Stimulated activated naive CD8-positive, alpha-beta T cell treated with anti-CD3 and anti-CD28 coated beads, Interleukin-15, Interleukin-2, amounts not matched to agents 100 ng/mL and 50 ng/mL, for 24 hours (primary cell): ENCODE data around the gene TUB.

Experiments
- H3K27ac Mint-ChIP-seq: one replicate; pipeline ENCODE4 v1.8.0; 2021; ENCODE audit warnings: mild to moderate bottlenecking, mixed read lengths
- H3K27me3 Mint-ChIP-seq: one replicate; pipeline ENCODE4 v1.8.0; 2021; ENCODE audit warnings: mixed read lengths
- H3K36me3 Mint-ChIP-seq: one replicate; pipeline ENCODE4 v1.8.0; 2021; ENCODE audit warnings: low read depth, mixed read lengths
- H3K4me1 Mint-ChIP-seq: one replicate; pipeline ENCODE4 v1.8.0; 2021; ENCODE audit warnings: low read depth, mixed read lengths
- H3K4me3 Mint-ChIP-seq: one replicate; pipeline ENCODE4 v1.8.0; 2021; ENCODE audit warnings: mild to moderate bottlenecking, mixed read lengths
- H3K9me3 Mint-ChIP-seq: one replicate; pipeline ENCODE4 v1.8.0; 2021; ENCODE audit warnings: mixed read lengths

TUB gene

DNA sequence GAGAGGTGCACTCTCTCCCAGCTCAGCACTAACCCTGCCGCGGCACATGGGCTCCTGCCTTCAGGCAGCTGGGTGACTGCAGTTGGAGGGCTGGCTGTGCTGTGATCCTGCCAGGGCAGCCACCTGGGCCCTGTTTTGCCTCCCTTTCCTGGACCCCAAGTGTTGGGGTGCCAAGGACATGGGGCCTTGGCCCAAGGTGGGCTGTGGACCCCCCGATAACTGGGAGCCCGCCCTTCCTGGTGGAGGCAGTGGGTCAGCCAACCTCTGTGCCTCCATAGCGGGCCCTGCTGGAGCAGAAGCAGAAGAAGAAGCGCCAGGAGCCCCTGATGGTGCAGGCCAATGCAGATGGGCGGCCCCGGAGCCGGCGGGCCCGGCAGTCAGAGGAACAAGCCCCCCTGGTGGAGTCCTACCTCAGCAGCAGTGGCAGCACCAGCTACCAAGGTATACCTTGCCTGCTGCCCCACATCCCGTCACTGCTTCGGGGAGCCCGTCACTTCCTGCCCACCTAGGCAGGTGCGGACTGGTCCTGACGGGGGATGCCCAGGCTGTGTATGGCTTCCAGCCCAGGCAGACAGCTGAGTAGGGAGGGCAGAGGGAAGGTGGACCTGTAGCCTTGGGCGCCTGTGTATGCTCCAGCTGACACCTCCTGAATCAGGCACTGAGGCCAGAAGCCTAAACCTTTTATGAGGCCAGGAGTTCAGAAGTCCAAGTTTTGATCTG, 8.9 kb downstream of the TUB start:
- no peak overlapping the region for H3K27ac Mint-ChIP-seq
- H3K27me3 Mint-ChIP-seq = peaks cover 2% of the 10 kb centered on the region
- H3K9me3 Mint-ChIP-seq = no peaks in the 10 kb centered on the region
- no peaks in the 10 kb centered on the region for H3K4me1 Mint-ChIP-seq
- no peak overlapping the region for H3K4me3 Mint-ChIP-seq
- no peaks in the 10 kb centered on the region for H3K36me3 Mint-ChIP-seq

DNA sequence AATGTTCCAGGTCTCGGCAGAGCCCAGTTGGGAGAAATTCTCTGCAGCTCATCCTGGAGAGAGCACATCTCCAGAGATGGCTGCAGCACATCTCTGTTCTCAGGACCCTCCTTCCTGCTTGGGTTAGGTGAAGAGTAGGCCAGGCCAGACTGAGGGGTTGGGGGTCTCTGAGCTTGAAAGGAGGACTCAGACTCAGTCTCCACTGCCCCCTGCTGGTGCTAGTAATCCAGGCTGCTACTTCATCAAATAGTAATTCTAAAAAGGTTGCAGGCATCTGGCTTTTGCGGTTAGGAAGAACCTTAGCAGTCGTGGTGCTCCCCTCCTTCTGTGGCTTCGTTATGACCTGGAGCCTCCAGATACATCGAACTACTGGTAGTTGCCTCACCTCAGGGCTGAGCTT, 9.7 kb downstream of the TUB start:
- Mint-ChIP-seq H3K27ac (no peak overlapping the region), H3K36me3 (no peaks in the 10 kb centered on the region), H3K9me3 (no peaks in the 10 kb centered on the region), H3K4me3 (no peak overlapping the region), H3K27me3 (no peaks in the 10 kb centered on the region), H3K4me1 (no peaks in the 10 kb centered on the region)

DNA sequence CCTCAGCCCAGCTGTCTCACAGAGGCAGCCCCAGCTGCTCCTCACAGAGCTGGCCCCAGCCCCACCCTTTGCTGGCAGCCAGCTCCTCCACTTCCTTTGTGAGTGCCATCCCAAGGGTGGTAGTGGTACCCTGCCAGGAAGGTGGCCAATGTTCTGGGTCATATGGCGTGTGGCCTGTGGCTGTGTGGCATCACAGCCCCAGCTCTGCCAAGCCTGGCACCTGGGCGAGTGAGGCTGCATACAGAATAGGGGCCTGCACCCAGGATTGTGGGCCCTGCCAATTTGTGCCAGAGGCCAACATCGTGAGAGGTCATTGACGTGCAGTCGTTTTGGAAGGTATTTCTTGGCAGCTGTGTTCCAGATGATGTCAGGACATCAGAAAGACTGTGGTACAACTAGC, 10.7 kb downstream of the TUB start:
- no peaks in the 10 kb centered on the region for H3K36me3 Mint-ChIP-seq
- H3K9me3 Mint-ChIP-seq = no peaks in the 10 kb centered on the region
- no peaks in the 10 kb centered on the region for H3K27me3 Mint-ChIP-seq
- H3K4me3 Mint-ChIP-seq = no peak overlapping the region
- H3K4me1 Mint-ChIP-seq = no peaks in the 10 kb centered on the region
- H3K27ac Mint-ChIP-seq = peak overlapping the region; percentile 26

DNA sequence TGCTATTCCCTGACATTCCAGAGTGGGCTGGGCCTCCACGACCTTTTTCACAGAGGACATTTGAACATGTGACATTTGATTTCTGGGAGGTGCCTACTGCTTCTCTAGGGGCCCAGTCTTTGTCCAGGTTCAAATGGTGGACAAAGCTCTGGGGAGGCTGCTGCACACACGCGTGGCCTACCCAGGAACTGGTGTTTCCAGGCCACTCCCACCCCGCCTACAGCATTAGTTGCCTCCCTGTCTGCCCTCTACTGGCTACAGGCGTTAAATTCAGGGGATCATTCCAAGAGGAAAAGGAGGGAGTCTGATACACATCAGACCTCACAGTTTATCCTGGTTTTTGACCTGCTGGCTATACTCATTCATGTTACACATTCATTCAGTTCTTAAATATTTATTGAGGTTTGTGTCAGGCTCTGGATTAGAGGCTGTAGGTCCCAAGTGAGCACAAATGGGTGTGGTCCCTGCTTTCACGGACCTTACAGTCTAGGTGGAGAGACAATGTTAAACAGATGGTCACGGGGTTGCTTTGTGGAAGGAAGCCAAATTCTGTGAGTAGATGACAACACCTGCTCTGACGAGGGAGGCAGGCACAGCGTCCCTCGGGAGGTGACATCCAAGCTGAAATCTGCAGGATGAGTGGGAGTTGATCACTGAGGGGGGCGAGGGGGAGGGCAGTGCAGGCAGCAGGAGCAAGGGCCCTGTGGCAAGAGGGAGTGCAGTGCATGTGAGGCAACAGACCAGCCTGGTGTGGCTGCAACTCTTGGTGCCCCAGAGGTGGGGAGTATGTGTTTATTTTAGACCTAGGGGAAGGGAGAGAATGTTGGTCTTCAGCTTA, 11.8 kb downstream of the TUB start:
- H3K27ac Mint-ChIP-seq = no peak overlapping the region
- H3K4me3 Mint-ChIP-seq = no peak overlapping the region
- no peaks in the 10 kb centered on the region for H3K9me3 Mint-ChIP-seq
- no peaks in the 10 kb centered on the region for H3K36me3 Mint-ChIP-seq
- H3K4me1 Mint-ChIP-seq = no peaks in the 10 kb centered on the region
- H3K27me3 Mint-ChIP-seq = no peaks in the 10 kb centered on the region

DNA sequence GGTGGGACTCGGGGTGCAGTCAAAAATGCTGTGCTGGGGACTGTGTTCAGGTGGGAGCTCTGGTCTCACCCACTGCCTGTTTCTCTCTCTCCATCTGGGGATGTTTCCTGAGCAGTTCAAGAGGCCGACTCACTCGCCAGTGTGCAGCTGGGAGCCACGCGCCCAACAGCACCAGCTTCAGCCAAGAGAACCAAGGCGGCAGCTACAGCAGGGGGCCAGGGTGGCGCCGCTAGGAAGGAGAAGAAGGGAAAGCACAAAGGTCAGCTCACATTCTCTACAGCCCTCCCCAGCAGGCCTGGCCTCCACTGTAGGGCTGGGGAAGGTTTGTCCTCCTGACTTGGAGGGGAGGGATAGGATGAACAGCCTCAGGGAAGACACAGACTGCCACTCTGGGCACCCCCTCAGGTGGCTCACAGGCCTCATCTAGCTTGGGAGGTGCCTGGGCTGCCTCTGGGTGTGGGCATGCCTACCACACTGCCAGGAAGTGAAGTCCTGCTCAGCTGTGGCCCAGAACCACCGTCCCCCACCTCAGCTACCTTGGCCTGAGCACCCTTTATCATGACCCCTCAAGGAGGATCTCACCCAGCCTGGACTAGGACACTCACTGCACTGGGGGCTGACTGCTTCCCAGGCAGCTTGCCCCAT, 13.0 kb downstream of the TUB start:
- H3K27ac Mint-ChIP-seq = no peak overlapping the region
- no peaks in the 10 kb centered on the region for H3K4me1 Mint-ChIP-seq
- H3K4me3 Mint-ChIP-seq = no peak overlapping the region

DNA sequence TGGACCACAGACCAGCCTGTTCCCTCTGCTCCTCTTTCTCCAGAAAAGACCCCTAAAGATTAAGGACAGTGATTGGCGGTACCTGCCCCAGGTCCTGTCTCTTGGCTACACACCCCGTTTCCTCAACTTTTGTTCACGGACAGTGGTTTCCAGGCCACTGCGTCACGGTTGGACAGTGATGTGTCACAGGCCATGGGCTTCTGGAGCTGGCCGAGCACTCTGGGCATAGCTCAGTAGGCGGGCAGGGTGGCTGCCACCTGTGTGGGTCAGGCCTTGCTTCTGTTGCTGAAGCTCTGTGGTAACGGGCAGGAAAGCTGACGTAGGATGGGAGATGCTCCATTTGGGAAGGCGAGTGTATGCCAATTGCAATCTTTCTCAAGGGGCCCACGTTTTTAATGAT, 13.6 kb downstream of the TUB start:
- Mint-ChIP-seq H3K4me1 (no peaks in the 10 kb centered on the region), H3K27ac (no peak overlapping the region), H3K4me3 (no peak overlapping the region), H3K27me3 (no peaks in the 10 kb centered on the region), H3K9me3 (no peaks in the 10 kb centered on the region), H3K36me3 (no peaks in the 10 kb centered on the region)

More for the DNA sequence above, 13.0 kb downstream of the TUB start:
- Mint-ChIP-seq H3K36me3 (no peaks in the 10 kb centered on the region), H3K9me3 (no peaks in the 10 kb centered on the region), H3K27me3 (no peaks in the 10 kb centered on the region)

DNA sequence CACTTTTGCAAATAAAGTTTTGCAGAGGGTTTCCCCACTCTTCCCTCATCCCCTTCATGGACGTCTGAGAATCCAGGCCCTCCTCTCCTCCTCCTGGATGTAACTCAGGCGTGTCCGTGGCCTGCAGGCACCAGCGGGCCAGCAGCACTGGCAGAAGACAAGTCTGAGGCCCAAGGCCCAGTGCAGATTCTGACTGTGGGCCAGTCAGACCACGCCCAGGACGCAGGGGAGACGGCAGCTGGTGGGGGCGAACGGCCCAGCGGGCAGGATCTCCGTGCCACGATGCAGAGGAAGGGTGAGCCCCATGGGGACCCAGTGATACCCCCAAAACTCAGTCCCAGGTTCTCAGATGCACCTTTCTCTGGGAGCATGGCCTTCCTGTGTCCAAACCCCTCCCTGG, 14.4 kb downstream of the TUB start:
- Mint-ChIP-seq H3K36me3 (no peaks in the 10 kb centered on the region), H3K9me3 (no peaks in the 10 kb centered on the region), H3K27me3 (no peaks in the 10 kb centered on the region), H3K4me3 (no peak overlapping the region), H3K27ac (no peak overlapping the region), H3K4me1 (no peaks in the 10 kb centered on the region)

DNA sequence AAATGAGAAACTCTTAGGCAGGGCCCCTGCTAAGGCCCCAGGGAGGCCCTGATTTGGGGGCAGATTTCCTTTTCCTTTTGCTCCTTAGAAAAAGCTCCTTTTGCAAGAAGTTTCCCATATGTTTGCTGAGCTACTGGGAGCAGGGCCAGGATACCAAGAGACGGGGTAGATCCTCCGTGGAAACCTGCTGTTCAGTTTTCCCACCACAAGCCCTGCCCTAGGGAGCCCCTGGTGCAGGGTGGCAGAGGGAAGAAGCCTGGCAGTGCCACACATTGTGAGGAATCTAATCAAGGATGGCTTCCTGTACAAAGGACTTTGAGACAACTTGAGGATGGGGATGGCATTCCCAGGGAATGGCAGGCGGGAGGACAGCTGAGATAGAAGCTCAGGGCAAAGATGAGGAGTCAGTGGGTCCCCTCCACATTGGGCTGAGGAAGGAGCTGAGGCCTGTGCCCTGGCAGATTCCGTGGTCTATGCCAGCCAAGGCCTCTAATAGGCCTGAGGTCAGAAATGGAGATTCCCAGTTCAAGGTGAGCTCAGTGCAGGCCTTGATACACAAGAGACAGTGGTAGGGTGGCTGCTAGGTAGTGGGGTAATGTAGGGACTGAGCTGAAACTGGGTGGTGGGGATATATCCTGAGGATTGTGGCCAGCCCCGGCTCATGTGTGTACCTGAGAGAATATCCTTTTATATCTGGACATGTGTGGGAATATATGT, 15.0 kb downstream of the TUB start:
- no peaks in the 10 kb centered on the region for H3K4me1 Mint-ChIP-seq
- H3K36me3 Mint-ChIP-seq = no peaks in the 10 kb centered on the region
- no peaks in the 10 kb centered on the region for H3K9me3 Mint-ChIP-seq
- H3K27me3 Mint-ChIP-seq = no peaks in the 10 kb centered on the region
- H3K4me3 Mint-ChIP-seq = no peak overlapping the region
- H3K27ac Mint-ChIP-seq = no peak overlapping the region

DNA sequence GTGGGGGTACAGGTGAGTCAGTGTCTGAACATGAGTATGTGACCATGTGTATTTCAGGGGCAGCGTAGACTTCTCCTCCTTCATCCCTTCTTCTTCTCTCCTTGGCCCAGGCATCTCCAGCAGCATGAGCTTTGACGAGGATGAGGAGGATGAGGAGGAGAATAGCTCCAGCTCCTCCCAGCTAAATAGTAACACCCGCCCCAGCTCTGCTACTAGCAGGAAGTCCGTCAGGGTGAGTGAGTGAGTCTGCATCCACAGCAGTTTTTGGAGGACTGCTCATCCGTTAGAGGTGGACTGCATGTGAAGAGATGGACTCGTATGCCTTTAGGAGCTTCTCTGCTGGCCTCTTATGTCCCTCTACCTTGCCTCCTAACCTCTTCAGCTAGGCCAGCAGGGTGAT, 15.6 kb downstream of the TUB start:
- Mint-ChIP-seq H3K27ac (no peak overlapping the region), H3K4me3 (no peak overlapping the region)

DNA sequence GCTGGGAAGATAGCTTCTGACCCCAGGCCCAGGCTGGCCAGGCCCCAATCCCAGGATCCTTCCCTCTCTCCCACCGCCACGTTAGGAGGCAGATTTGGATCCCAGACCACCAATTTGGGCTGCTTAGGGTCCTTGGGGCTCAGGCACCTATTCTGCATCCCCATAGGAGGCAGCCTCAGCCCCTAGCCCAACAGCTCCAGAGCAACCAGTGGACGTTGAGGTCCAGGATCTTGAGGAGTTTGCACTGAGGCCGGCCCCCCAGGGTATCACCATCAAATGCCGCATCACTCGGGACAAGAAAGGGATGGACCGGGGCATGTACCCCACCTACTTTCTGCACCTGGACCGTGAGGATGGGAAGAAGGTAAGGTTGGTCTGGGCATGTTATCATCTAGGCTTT, 16.1 kb downstream of the TUB start:
- H3K4me3 Mint-ChIP-seq = no peak overlapping the region
- H3K36me3 Mint-ChIP-seq = no peaks in the 10 kb centered on the region
- no peaks in the 10 kb centered on the region for H3K9me3 Mint-ChIP-seq
- no peaks in the 10 kb centered on the region for H3K4me1 Mint-ChIP-seq
- H3K27me3 Mint-ChIP-seq = no peaks in the 10 kb centered on the region
- no peak overlapping the region for H3K27ac Mint-ChIP-seq

More for the DNA sequence above, 15.6 kb downstream of the TUB start:
- H3K4me1 Mint-ChIP-seq = no peaks in the 10 kb centered on the region
- no peaks in the 10 kb centered on the region for H3K27me3 Mint-ChIP-seq
- no peaks in the 10 kb centered on the region for H3K9me3 Mint-ChIP-seq
- no peaks in the 10 kb centered on the region for H3K36me3 Mint-ChIP-seq

DNA sequence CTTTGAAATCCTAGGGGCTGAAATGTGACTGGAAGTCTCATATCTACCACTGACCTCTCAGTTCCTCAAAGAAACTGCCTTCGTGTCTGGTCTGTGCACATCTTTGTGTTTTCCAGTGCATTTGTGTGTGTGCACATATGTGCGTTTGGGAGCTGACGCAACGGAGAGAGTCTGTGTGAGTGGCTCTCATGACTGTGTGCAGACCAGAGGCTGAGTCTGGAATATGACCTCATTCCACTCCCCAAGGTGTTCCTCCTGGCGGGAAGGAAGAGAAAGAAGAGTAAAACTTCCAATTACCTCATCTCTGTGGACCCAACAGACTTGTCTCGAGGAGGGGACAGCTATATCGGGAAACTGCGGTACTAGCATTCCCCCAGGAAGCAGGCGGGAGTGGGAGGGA, 16.5 kb downstream of the TUB start:
- H3K27me3 Mint-ChIP-seq = no peaks in the 10 kb centered on the region
- no peak overlapping the region for H3K4me3 Mint-ChIP-seq
- H3K27ac Mint-ChIP-seq = no peak overlapping the region
- no peaks in the 10 kb centered on the region for H3K4me1 Mint-ChIP-seq
- H3K36me3 Mint-ChIP-seq = no peaks in the 10 kb centered on the region
- H3K9me3 Mint-ChIP-seq = no peaks in the 10 kb centered on the region

DNA sequence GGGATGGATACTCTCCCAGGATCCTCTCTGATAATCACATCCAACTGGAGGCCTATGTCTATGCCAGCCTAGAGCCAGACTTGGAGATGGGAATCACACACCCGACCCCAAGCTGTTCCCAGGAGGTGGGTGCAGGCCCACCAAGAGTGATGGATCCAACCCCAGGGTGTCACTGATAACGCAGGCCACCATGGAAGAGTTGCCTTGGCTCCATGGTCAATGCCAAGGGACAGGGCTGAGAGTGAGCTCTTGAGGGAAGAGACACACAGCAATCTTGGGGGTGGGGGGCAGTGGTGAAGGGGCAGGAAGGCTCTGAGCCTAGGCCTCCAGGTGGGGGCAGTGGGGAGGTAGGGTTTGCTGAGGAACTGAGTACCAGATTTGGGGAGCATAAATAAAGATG, 16.9 kb downstream of the TUB start:
- no peaks in the 10 kb centered on the region for H3K9me3 Mint-ChIP-seq
- no peaks in the 10 kb centered on the region for H3K36me3 Mint-ChIP-seq
- no peak overlapping the region for H3K4me3 Mint-ChIP-seq
- no peaks in the 10 kb centered on the region for H3K27me3 Mint-ChIP-seq
- no peaks in the 10 kb centered on the region for H3K4me1 Mint-ChIP-seq
- no peak overlapping the region for H3K27ac Mint-ChIP-seq

DNA sequence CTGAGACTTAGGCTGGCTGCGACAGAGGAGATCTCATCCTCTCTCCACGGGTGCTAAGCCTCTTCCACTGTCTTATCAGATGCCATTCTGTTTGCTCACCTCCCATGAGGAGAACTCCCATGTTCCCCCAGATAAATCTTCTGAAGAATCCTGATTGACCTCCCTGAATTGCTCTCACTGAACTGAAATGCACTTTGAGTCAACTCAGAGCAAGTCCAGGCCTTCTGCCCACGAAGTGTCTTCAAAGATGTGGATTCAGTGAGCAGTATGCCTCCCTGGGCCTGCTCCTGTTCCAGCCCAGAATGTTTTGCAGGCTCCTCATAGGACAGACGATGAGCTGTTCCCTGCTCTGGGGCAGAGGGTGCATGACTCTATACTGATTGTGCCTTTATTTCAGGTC, 17.4 kb downstream of the TUB start:
- H3K27ac Mint-ChIP-seq = no peak overlapping the region
- no peaks in the 10 kb centered on the region for H3K9me3 Mint-ChIP-seq
- no peak overlapping the region for H3K4me3 Mint-ChIP-seq
- no peaks in the 10 kb centered on the region for H3K36me3 Mint-ChIP-seq
- no peaks in the 10 kb centered on the region for H3K4me1 Mint-ChIP-seq
- no peaks in the 10 kb centered on the region for H3K27me3 Mint-ChIP-seq

DNA sequence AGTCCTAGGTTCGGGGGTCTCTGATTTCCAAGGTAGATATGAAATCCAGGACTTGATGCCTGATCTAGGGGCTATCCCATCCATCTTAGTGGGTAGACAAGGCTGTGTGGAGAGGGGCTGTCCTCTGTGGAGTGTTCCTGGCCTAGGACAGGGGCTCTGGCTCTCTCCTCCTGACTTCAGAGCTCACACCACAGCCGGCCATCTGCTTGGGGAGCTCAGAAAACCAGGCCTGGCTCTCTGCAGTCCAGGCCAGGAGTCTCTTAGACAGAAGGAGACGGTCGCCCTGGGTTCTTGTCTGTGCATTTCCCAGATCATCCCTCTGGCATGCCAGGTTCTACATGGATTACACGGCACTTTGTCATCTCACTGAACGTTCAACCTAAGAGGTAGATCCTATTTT, 17.9 kb downstream of the TUB start:
- H3K4me3 Mint-ChIP-seq = no peak overlapping the region
- H3K27me3 Mint-ChIP-seq = no peaks in the 10 kb centered on the region
- H3K9me3 Mint-ChIP-seq = no peaks in the 10 kb centered on the region
- no peaks in the 10 kb centered on the region for H3K4me1 Mint-ChIP-seq
- H3K27ac Mint-ChIP-seq = no peak overlapping the region
- no peaks in the 10 kb centered on the region for H3K36me3 Mint-ChIP-seq
